Mononuclear cell (primary cell): ENCODE results near the gene CASTOR1. TPM values are rescaled to one million over a fixed set of nuclear protein-coding genes. Genes with fewer than 3 reads are reported as not detected.
A peak's percentile ranks its signal among the peaks of the same experiment; 100 is the strongest.

Source experiments
- H3K27me3 ChIP-seq: 2 replicates; pipeline ENCODE4 v1.6.0; 2011; ENCODE audit warnings: low read length, control low read depth; ENCODE audit not compliant: insufficient read depth
- H3K4me1 ChIP-seq: 2 replicates; pipeline ENCODE4 v1.5.1; 2011; ENCODE audit warnings: mild to moderate bottlenecking, low read length, control low read depth; ENCODE audit not compliant: insufficient read depth
- H3K4me3 ChIP-seq: 2 replicates; pipeline ENCODE4 v1.5.1; 2011; ENCODE audit warnings: mild to moderate bottlenecking, low read length, moderate library complexity
- H3K9me3 ChIP-seq: 2 replicates; pipeline ENCODE4 v1.5.1; 2011; ENCODE audit warnings: low read depth, mild to moderate bottlenecking, control low read depth, low read length
- total RNA-seq: library from RNA; depleted of rRNA; stranded (reverse); fragments of >200 nt; gene quantifications from one replicate; pipeline ENCODE4 v1.2.3, GENCODE V29; 2012

Gene CASTOR1
- total RNA-seq, 1 donor, result 4.6 TPM

GRCh38 chr22:30260276-30260675 lies 29.0 kb downstream of the CASTOR1 start:
- no peaks in the 10 kb centered on the region for H3K27me3 ChIP-seq
- peaks cover 55% of the 10 kb centered on the region for H3K4me1 ChIP-seq
- H3K9me3 ChIP-seq, result no peaks in the 10 kb centered on the region
- H3K4me3 ChIP-seq, result no peak overlapping the region

- H3K4me3 ChIP-seq, result no peak overlapping the region
- peaks cover 20% of the 10 kb centered on the region for H3K4me1 ChIP-seq
- no peaks in the 10 kb centered on the region for H3K27me3 ChIP-seq
- H3K9me3 ChIP-seq, result no peaks in the 10 kb centered on the region
These were observed 35.0 kb downstream of the CASTOR1 start for GRCh38 chr22:30254314-30254713.

- Histone ChIP-seq H3K27me3 (no peaks in the 10 kb centered on the region), H3K4me3 (no peak overlapping the region), H3K4me1 (peaks cover 16% of the 10 kb centered on the region), H3K9me3 (no peaks in the 10 kb centered on the region)
These were observed 36.0 kb downstream of the CASTOR1 start for GRCh38 chr22:30253205-30253852.

- Histone ChIP-seq H3K4me3 (no peak overlapping the region), H3K9me3 (no peaks in the 10 kb centered on the region), H3K4me1 (peaks cover 16% of the 10 kb centered on the region), H3K27me3 (peaks cover 1% of the 10 kb centered on the region)
These were observed 36.7 kb downstream of the CASTOR1 start for GRCh38 chr22:30252411-30253204.

GRCh38 chr22:30251711-30252110 lies 37.6 kb downstream of the CASTOR1 start:
- Histone ChIP-seq H3K9me3 (no peaks in the 10 kb centered on the region), H3K4me1 (peaks cover 24% of the 10 kb centered on the region), H3K4me3 (no peak overlapping the region), H3K27me3 (peaks cover 9% of the 10 kb centered on the region)

GRCh38 chr22:30250661-30251267 lies 38.5 kb downstream of the CASTOR1 start:
- Histone ChIP-seq H3K4me3 (no peak overlapping the region), H3K9me3 (no peaks in the 10 kb centered on the region), H3K27me3 (peaks cover 15% of the 10 kb centered on the region), H3K4me1 (peaks cover 29% of the 10 kb centered on the region)

GRCh38 chr22:30250039-30250565 lies 39.2 kb downstream of the CASTOR1 start:
- Histone ChIP-seq H3K4me3 (no peak overlapping the region), H3K4me1 (peaks cover 32% of the 10 kb centered on the region), H3K9me3 (no peaks in the 10 kb centered on the region), H3K27me3 (peaks cover 18% of the 10 kb centered on the region)

- H3K4me1 ChIP-seq, result peaks cover 32% of the 10 kb centered on the region
- no peaks in the 10 kb centered on the region for H3K9me3 ChIP-seq
- peaks cover 18% of the 10 kb centered on the region for H3K27me3 ChIP-seq
- no peak overlapping the region for H3K4me3 ChIP-seq
These were observed 40.0 kb downstream of the CASTOR1 start for GRCh38 chr22:30249049-30250038.

GRCh38 chr22:30248484-30248883 lies 40.8 kb downstream of the CASTOR1 start:
- H3K4me1 ChIP-seq, result peaks cover 29% of the 10 kb centered on the region
- H3K9me3 ChIP-seq, result no peaks in the 10 kb centered on the region
- no peak overlapping the region for H3K4me3 ChIP-seq
- peaks cover 18% of the 10 kb centered on the region for H3K27me3 ChIP-seq

GRCh38 chr22:30247974-30248373 lies 41.3 kb downstream of the CASTOR1 start:
- Histone ChIP-seq H3K4me3 (no peak overlapping the region), H3K4me1 (peaks cover 26% of the 10 kb centered on the region), H3K9me3 (no peaks in the 10 kb centered on the region), H3K27me3 (peaks cover 18% of the 10 kb centered on the region)

- Histone ChIP-seq H3K4me1 (peaks cover 22% of the 10 kb centered on the region), H3K9me3 (no peaks in the 10 kb centered on the region), H3K4me3 (no peak overlapping the region), H3K27me3 (peaks cover 18% of the 10 kb centered on the region)
These were observed 41.7 kb downstream of the CASTOR1 start for GRCh38 chr22:30247561-30247960.

- Histone ChIP-seq H3K9me3 (no peaks in the 10 kb centered on the region), H3K4me3 (peak overlapping the region; percentile 16), H3K4me1 (peaks cover 20% of the 10 kb centered on the region)
These were observed 42.4 kb downstream of the CASTOR1 start for GRCh38 chr22:30246814-30247376.

GRCh38 chr22:30245985-30246813 lies 43.1 kb downstream of the CASTOR1 start, which contains the start of gene LIF:
TSS of gene LIF (minus strand) at chr22:30246759. CDS start at chr22:30246695, 64 bp downstream.
- Histone ChIP-seq H3K27me3 (peaks cover 18% of the 10 kb centered on the region), H3K4me3 (peak within 1 kb of the TSS; percentile 16), H3K4me1 (peaks cover 20% of the 10 kb centered on the region), H3K9me3 (no peaks in the 10 kb centered on the region)

More at GRCh38 chr22:30246814-30247376, 42.4 kb downstream of the CASTOR1 start:
- H3K27me3 ChIP-seq, result peaks cover 18% of the 10 kb centered on the region
